Stimulated activated naive CD4-positive, alpha-beta T cell (primary cell): ENCODE measurements around the gene ZFAND3.
"Not testable (repeated sequence)": the region's sequence is repeated elsewhere in the genome, so short reads cannot be mapped to it uniquely, and the experiment has no call there.

Source experiments
- DNase-seq, 6 experiments: peaks; one replicate each; lab custom pipeline; 2025; lab: John Stamatoyannopoulos, UW

Gene ZFAND3

GRCh38 chr6:38091613-38092012, 272.1 kb downstream of the ZFAND3 start:
- no peak for DNase-seq

GRCh38 chr6:38092465-38092864, 272.9 kb downstream of the ZFAND3 start:
- DNase-seq = no peak

DNA sequence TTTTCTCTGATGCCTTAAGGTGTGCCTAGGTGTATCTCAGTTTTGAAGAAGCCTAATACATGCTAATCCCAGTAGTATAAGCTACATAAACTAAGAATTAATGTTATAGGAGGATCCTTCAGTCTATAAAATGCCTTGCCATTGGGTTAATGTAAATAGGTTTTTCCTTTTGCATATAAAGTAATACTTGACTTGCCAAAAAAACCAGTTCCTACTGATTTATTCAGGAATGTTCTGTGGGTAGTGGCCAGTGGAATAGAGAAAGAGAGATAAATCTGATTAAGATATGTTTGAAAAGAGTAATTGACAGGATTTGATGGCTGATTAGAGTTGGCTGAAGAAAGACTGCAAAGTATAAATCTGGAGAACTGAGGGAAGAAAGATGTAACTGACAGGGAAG, 273.4 kb downstream of the ZFAND3 start:
- no peak for DNase-seq

DNA sequence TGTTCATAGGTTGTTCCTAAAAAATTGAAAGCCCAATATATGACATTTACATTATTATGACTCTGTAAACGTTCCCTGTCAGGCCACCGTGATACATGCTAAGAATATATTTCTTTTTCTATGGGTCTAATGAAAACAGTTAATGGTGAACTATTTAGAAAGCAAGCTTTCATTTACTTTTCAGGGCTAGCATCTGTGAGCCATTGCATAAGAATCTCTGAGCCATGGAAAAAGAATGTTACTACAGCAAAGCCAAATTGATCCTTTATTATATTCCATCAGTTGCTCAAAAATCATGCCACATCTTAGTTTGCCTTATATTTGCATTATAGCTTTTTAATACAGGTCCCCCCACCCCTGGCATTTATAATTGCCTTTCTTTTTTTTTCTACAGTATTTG, 275.5 kb downstream of the ZFAND3 start:
- no peak for DNase-seq

DNA sequence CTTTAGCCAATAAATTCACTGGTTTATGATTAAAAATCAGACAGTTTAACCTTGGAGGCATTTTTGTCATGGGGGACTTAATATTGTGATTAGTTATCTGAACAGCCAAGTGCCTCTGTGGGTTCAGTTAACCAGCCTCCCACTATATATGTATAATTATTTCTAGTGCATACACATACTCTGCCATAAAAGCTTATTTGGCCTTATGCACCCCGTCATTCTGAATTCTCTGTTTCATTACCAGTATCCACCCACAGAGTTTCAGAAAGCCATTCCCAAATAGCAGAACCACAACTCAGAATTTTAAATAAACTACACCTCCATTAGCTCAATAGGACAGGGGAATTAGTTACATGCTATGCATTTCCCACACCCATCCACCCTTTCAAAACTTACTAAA, 279.7 kb downstream of the ZFAND3 start:
- no peak for DNase-seq

- no peak for DNase-seq
Observed at GRCh38 chr6:38100380-38100779, 280.9 kb downstream of the ZFAND3 start.

- DNase-seq = no peak
Observed at GRCh38 chr6:38103921-38104320, 284.4 kb downstream of the ZFAND3 start.

- DNase-seq = no peak
Observed at GRCh38 chr6:38105066-38105465, 285.5 kb downstream of the ZFAND3 start.

DNA sequence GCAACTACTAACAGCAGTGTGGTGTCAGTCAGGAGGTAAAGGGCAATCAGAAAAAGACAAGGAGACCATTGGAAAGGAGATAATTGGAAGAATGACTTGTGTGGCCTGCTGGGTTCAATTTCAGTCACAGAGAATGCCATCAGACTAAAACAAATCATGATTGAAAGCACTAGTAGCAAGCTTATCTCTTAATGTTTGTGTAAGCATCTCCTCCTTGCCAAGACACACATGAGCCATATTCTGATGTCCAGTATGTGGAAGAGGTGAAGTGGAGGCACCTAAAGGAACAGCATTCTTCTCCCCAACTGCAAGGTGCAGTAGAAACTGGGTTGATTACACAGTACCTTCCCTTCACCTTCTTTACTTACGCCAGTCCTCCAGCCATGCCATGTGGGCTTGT, 287.5 kb downstream of the ZFAND3 start:
- DNase-seq = no peak

DNA sequence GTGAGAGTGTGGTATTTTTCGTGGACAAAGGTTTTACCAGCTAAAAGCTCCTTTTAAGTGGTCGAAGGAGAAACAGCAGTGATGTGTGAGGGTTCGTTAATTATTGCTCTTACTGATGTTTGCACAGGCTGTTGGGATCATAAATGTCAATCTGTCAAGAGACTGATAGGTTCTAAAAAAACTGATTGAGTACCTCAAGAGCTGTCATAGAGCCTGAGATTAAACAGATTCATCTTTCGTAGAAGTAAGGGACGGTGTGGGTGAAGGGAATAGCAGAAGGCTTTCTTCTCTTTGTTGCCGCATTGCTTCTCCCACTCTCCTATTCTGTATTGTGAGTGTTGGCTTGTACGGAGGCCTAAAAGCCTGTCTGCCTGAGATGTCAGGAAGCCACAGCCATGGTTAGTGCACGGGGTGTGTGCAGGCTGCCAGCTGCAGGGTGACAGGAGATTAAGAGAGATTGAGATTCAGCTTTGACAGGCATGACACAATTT, 291.0 kb downstream of the ZFAND3 start:
- DNase-seq = no peak

GRCh38 chr6:38112181-38112580, 292.7 kb downstream of the ZFAND3 start:
- no peak for DNase-seq

DNA sequence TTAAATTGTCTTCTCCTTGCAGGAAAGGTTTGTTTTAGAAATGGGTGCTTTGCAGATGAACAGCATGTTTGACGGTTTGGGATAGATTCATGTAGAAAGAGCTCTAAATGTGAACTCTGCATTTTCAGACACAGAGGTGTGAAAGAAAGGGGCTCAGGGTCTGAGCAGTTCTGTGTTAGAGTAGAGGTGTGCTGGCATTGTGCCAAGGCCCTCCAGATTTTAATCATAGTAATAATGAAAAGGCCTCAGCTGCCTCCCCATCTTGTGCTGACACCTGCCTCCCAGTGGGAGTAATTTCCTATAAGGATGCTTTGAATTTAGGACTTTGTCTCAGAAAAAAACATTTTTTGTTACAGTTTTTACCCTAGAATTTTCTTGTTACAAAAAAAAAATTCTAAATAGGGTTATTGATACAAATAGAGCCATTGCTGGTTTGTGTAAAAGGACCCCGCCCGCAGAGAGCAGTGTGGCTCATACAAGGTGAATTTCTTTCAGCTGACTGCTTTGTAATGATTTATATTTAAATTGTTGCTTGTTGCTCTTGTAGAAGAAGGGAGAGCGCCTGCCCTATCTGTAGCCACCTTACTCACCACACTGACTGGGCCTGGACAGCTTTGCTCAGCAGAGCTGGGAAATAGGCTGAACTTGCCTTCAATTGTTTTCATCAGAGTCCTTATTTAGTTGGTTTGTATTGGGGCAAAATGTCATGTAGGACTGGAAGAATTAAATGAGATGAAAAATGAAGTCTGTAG, 294.5 kb downstream of the ZFAND3 start:
- no peak for DNase-seq

GRCh38 chr6:38114976-38115625, 295.6 kb downstream of the ZFAND3 start:
- DNase-seq = no peak

GRCh38 chr6:38115626-38116008, 296.1 kb downstream of the ZFAND3 start:
- DNase-seq = no peak

DNA sequence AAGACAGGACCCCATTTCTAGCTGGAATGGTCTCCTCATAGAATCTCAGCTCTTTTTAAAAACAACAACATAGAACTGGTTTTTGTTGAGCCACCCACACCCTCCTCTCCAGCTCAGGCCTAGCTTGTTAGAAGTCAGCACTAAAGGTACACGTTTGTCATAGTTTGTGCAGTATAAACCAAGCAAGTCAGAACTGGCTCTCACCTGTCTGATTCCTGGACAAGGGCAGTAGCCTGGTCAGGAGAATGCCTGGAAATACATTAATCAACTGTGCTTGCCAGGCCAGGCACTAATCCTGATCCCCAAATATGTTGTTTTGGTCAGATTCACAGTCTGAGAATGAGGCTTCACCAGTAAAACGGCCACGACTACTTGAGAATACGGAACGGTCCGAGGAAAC, 296.7 kb downstream of the ZFAND3 start:
- DNase-seq = no peak

- DNase-seq = no peak
Observed at GRCh38 chr6:38117281-38117680, 297.8 kb downstream of the ZFAND3 start.

DNA sequence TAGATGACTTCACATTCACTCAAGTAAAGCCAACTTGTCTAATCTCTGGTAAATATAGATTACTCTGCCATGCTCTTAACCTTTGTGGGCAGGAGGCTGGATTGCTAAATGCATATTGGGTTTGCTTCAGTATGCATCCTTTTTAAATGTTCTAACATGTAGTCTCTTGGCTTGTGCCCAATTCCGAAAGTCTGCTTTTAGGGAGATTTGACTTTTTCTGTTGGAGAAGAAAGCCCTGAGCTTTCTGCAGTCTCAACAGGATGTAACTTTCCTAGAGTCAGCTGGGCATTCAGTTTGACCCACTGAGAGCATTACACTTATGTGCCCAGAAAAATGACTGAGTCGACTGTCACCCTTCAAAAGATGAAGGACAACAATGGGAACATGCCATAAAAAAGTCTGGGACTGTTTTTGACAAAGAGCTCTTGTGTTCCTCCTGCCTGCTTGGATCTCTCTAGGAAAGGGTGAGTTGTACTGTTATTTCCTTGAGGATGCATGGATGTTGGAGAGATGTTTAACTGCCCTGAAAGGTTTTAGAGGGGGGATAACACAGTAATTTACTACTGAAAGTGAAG, 299.4 kb downstream of the ZFAND3 start:
- DNase-seq = no peak

- no peak for DNase-seq
Observed at GRCh38 chr6:38119516-38119915, 300.0 kb downstream of the ZFAND3 start.

DNA sequence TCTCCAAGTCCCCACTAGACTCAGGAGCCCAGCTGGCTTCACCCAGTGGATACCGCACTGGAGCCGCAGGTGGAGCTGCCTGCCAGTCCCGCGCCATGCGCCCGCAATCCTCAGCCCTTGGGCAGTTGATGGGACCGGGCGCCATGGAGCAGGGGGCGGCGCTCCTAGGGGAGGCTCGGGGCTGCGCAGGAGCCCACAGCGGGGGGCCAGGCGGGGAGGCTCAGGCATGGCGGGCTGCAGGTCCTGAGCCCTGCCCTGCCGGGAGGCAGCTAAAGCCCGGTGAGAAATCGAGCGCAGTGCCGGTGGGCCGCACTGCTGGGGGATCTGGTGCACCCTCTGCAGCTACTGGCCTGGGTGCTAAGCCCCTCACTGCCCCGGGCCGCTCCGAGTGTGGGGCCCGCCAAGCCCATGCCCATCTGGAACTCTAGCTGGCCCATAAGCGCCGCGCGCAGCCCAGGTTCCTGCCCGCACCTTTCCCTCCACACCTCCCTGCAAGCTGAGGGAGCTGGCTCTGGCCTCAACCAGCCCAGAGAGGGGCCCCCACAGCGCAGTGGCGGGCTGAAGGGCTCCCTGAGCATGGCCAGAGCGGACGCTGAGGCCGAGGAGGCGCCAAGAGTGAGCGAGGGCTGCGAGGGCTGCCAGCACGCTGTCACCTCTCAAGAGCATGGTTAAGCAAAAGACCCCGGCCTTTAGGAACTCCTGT, 304.8 kb downstream of the ZFAND3 start:
- DNase-seq = not testable (repeated sequence)

- no peak for DNase-seq
Observed at GRCh38 chr6:38127284-38127683, 307.8 kb downstream of the ZFAND3 start.

DNA sequence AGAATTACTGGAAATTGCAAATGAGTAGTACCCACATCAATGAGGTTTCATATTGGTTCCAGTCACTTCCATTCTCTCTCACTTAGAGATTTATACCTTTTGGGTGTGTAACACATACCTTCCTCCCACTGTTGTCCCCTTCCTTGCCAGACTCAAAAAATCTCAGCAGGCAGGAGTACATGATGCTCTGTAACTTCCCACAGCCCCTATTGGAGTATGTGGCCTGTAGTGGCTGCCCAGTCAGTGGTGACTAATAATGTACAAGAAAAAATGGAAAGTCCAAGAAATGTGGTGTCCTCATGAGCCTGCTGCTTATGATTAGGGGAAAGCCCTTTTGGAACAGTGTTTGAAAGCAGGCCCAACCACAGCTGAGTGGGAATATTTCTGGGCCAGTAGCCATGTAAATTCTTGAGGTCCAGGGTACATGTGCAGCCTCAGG, 312.0 kb downstream of the ZFAND3 start:
- DNase-seq = no peak

GRCh38 chr6:38133932-38134703, 314.6 kb downstream of the ZFAND3 start:
- no peak for DNase-seq
